ENCODE measurements around the gene MED29. TPM values are rescaled to one million over a fixed set of nuclear protein-coding genes. Genes with fewer than 3 reads are reported as not detected.

Gene MED29
- total RNA-seq, 2 experiments from 2014 or later: 28.3 to 31.3 TPM

DNA sequence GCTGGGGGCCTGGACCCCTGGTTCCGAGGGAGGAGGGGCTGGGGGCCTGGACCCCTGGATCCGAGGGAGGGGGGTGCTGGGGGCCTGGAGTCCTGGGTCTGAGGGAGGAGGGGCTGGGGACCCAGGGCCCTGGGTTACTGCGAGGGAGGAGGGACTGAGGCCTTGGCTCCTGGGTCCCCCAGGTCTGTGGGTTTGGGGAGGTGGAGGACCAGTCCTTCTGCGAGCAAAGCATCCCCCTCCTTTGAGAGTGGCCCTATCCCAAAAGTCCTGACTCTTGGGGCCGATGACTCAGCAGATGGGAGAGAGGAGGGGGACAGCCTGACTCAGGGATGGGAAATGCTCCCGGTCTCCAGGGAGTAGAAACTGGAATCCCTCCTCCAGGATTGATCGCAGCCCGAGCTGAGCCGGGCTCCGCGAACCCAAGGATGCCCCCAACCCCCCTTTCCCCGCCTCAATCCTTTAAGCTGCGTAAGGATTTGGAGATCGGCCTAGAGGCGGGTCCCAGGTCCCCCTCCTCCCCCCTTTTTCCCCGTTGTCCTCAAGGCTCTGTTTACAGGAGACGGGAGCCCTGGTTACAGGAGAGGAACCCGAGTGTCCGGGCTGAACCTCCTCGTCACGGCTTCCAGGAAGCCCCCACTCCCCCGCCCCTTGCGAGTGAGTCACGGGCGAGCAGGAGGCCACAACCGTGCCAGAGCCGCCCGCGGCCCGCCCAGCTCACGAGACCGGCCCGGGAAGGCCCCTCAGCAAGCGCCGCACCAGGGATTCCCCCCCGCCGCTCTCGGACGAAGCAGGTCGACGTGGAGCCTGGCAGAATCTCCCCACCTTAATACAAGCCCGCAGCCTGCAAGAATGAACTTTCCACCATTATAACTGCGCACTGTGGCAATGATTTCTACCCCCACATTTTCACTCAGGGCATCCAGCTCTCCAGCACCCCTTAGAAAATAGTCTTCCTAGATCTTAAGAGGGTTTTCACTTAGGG is 12.4 kb downstream of the MED29 start:
- TF ChIP-seq, protein P1, sequence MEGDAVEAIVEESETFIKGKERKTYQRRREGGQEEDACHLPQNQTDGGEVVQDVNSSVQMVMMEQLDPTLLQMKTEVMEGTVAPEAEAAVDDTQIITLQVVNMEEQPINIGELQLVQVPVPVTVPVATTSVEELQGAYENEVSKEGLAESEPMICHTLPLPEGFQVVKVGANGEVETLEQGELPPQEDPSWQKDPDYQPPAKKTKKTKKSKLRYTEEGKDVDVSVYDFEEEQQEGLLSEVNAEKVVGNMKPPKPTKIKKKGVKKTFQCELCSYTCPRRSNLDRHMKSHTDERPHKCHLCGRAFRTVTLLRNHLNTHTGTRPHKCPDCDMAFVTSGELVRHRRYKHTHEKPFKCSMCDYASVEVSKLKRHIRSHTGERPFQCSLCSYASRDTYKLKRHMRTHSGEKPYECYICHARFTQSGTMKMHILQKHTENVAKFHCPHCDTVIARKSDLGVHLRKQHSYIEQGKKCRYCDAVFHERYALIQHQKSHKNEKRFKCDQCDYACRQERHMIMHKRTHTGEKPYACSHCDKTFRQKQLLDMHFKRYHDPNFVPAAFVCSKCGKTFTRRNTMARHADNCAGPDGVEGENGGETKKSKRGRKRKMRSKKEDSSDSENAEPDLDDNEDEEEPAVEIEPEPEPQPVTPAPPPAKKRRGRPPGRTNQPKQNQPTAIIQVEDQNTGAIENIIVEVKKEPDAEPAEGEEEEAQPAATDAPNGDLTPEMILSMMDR (conservative IDR thresholded peaks at IDR 0.05; ENCODE audit: low read length): no peak
- TF ChIP-seq EZH2phosphoT487 (IDR thresholded peaks at IDR 0.05; ENCODE audit: borderline replicate concordance, low read depth, low read length): no peak
- Histone ChIP-seq H3K36me3 (ENCODE audit: insufficient read depth, low read length) (peaks cover 20% of the 10 kb centered on the region), H2AFZ (ENCODE audit: low read length) (peak overlapping the region; percentile 31; the same call in 1 of the 2 replicates), H3K9me3 (ENCODE audit: low read length) (no peaks in the 10 kb centered on the region), H3K9me2 (ENCODE audit: insufficient read depth, low read length) (no peaks in the 10 kb centered on the region), H4K20me1 (ENCODE audit: insufficient read depth, low read length) (peaks cover 4% of the 10 kb centered on the region), H3K79me2 (ENCODE audit: insufficient read depth, low read depth, low read length) (peaks cover 19% of the 10 kb centered on the region), H3K27ac (ENCODE audit: low read depth, low read length, poor library complexity, severe bottlenecking) (peak overlapping the region; percentile 91), H3K4me2 (ENCODE audit: low read length) (peak overlapping the region; percentile 96), H3K4me1 (ENCODE audit: insufficient read depth, low read length, poor library complexity, severe bottlenecking) (peaks cover 72% of the 10 kb centered on the region), H3K4me3 (ENCODE audit: low read depth, low read length, poor library complexity, severe bottlenecking) (peak overlapping the region; percentile 62)
- POLR2A ChIA-PET: no interaction called here
- intact Hi-C loops (cut with micrococcal nuclease; ENCODE audit: unreplicated experiment): loop anchor here (10.0 kb wide), 2 partner anchors 549 to 551 kb away; no protein-coding TSS in a partner anchor
- peak; percentile 63 for DNase-seq (ENCODE audit: low spot score)
- no TSS peak for BruUV-seq (replicated peaks)
- CTCF ChIA-PET (ENCODE audit: unreplicated experiment): no interaction called here

DNA sequence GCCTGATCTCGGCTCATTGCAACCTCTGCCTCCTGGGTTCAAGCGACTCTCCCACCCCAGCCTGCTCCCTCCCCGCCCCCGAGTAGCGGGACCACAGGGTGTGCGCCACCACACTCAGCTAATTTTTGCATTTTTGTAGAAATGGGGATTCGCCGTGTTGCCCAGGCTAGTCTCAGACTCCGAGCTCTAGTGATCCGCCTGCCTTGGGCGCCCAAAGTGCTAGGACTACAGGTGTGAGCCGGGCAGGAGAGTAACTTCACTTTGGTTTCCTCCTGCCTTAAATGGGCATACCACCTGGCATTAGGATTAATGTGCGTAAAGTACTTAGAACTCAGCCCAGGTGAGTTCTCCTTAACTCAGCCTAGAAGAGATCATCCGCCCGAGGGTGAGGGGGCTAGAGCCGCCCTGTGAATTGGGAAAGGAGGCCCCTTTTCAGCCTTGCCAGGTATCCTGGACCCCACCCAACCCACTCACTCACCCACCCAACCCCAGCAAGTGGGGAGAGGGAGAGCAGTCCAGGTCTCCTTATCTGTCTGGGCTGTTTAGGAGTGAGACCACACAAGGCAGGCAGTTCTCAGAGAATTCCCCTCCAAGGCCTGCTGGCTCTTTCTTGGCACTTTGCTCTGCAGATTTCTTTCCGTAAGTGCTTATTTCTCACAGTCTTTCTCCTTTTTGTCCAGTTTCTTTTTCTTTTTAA is 14.2 kb downstream of the MED29 start:
- TF ChIP-seq EZH2phosphoT487 (IDR thresholded peaks at IDR 0.05; ENCODE audit: borderline replicate concordance, low read depth, low read length): no peak
- TF ChIP-seq, protein P1 (conservative IDR thresholded peaks at IDR 0.05; ENCODE audit: low read length): no peak
- Histone ChIP-seq H3K27ac (ENCODE audit: low read depth, low read length, poor library complexity, severe bottlenecking) (peak overlapping the region; percentile 91), H3K9me3 (ENCODE audit: low read length) (no peaks in the 10 kb centered on the region), H3K9me2 (ENCODE audit: insufficient read depth, low read length) (no peaks in the 10 kb centered on the region), H3K4me3 (ENCODE audit: low read depth, low read length, poor library complexity, severe bottlenecking) (peak overlapping the region; percentile 96), H3K4me2 (ENCODE audit: low read length) (peak overlapping the region; percentile 96), H3K36me3 (ENCODE audit: insufficient read depth, low read length) (peaks cover 19% of the 10 kb centered on the region), H2AFZ (ENCODE audit: low read length) (no peak overlapping the region; the same call in 1 of the 2 replicates), H3K4me1 (ENCODE audit: insufficient read depth, low read length, poor library complexity, severe bottlenecking) (peaks cover 66% of the 10 kb centered on the region), H3K79me2 (ENCODE audit: insufficient read depth, low read depth, low read length) (peaks cover 27% of the 10 kb centered on the region), H4K20me1 (ENCODE audit: insufficient read depth, low read length) (peaks cover 4% of the 10 kb centered on the region)
- ChIA-PET CTCF (ENCODE audit: unreplicated experiment) (no interaction called here), POLR2A (interaction anchor here (1.3 kb wide), 1 partner anchor 41 kb away, joined by 3 read pairs; no protein-coding TSS in a partner anchor)
- DNase-seq (ENCODE audit: low spot score): peak; percentile 56
- intact Hi-C loops (cut with micrococcal nuclease; ENCODE audit: unreplicated experiment): loop anchor here (10.0 kb wide), 2 partner anchors 549 to 551 kb away; no protein-coding TSS in a partner anchor
- no TSS peak for BruUV-seq (replicated peaks)
